Neural progenitor cell (in vitro differentiated cells): Measurements from ENCODE around the gene FOXL3. TPM values are rescaled to one million over a fixed set of nuclear protein-coding genes. Genes with fewer than 3 reads are reported as not detected.

Experiments
- DNase-seq: peaks from one replicate; pipeline ENCODE4 v3.0.0-alpha.2; 2016; ENCODE audit warnings: low spot score
- H2AFZ ChIP-seq: fragments of 200-600 bp; sonication (generic); replicated peaks from 2 replicates; pipeline ENCODE4 v1.6.1; 2016; ENCODE audit warnings: antibody characterized with exemption
- H3F3A ChIP-seq: fragments of 200-600 bp; sonication (generic); 2 replicates; pipeline ENCODE4 v1.6.1; 2016; ENCODE audit warnings: antibody characterized with exemption, low read depth
- H3K27ac ChIP-seq: fragments of 200-600 bp; sonication (generic); 2 replicates; pipeline ENCODE4 v1.5.1; 2016; ENCODE audit warnings: mild to moderate bottlenecking
- H3K27me3 ChIP-seq: fragments of 200-600 bp; sonication (generic); 2 replicates; pipeline ENCODE4 v1.6.1; 2016; ENCODE audit warnings: mild to moderate bottlenecking, moderate library complexity
- H3K36me3 ChIP-seq: fragments of 200-600 bp; sonication (generic); 2 replicates; pipeline ENCODE4 v1.5.1; 2016
- H3K4me1 ChIP-seq: fragments of 200-600 bp; sonication (generic); 2 replicates; pipeline ENCODE4 v1.6.1; 2016; ENCODE audit warnings: mixed run types
- H3K4me2 ChIP-seq: fragments of 200-600 bp; sonication (generic); 2 replicates; pipeline ENCODE4 v1.6.1; 2016
- H3K4me3 ChIP-seq: fragments of 200-600 bp; sonication (generic); 2 replicates; pipeline ENCODE4 v1.5.1; 2016
- H3K79me2 ChIP-seq: fragments of 200-600 bp; sonication (generic); 2 replicates; pipeline ENCODE4 v1.6.1; 2016; ENCODE audit warnings: low read depth
- H3K9ac ChIP-seq: fragments of 200-600 bp; sonication (generic); 2 replicates; pipeline ENCODE4 v1.6.1; 2016
- H3K9me3 ChIP-seq: fragments of 200-600 bp; sonication (generic); 2 replicates; pipeline ENCODE4 v1.5.1; 2016; ENCODE audit warnings: low read depth
- H4K20me1 ChIP-seq: fragments of 200-600 bp; sonication (generic); 2 replicates; pipeline ENCODE4 v1.6.1; 2016; ENCODE audit warnings: low read depth
- H3K27ac Mint-ChIP-seq: 3 replicates; pipeline ENCODE4 v1.8.0; 2021; ENCODE audit warnings: mixed read lengths
- H3K27me3 Mint-ChIP-seq: 2 replicates; pipeline ENCODE4 v1.8.0; 2022; ENCODE audit warnings: low read depth, mild to moderate bottlenecking, inconsistent platforms, moderate library complexity, mixed read lengths; ENCODE audit not compliant: insufficient read depth
- H3K36me3 Mint-ChIP-seq: 3 replicates; pipeline ENCODE4 v1.8.0; 2021; ENCODE audit warnings: mixed read lengths
- H3K4me1 Mint-ChIP-seq: 3 replicates; pipeline ENCODE4 v1.8.0; 2021; ENCODE audit warnings: mixed read lengths
- H3K4me3 Mint-ChIP-seq: 3 replicates; pipeline ENCODE4 v1.8.0; 2021; ENCODE audit warnings: mild to moderate bottlenecking, moderate library complexity, mixed read lengths
- H3K9me3 Mint-ChIP-seq: 3 replicates; pipeline ENCODE4 v1.8.0; 2020; ENCODE audit warnings: mixed read lengths
- CTCF ChIP-seq: fragments of 200-600 bp; sonication (generic); IDR thresholded peaks from 2 replicates; pipeline ENCODE4 v1.5.1; 2017; ENCODE audit warnings: antibody characterized with exemption, mild to moderate bottlenecking
- EZH2 ChIP-seq: fragments of 200-600 bp; sonication (generic); IDR thresholded peaks from 2 replicates; pipeline ENCODE4 v1.6.1; 2017; ENCODE audit warnings: antibody characterized with exemption, mild to moderate bottlenecking, moderate library complexity
- EZH2phosphoT487 ChIP-seq: fragments of 200-600 bp; sonication (generic); IDR thresholded peaks from 2 replicates; pipeline ENCODE4 v1.6.1; 2017; ENCODE audit warnings: antibody characterized with exemption
- total RNA-seq: library from RNA; depleted of rRNA; stranded (reverse); fragments of >200 nt; gene quantifications from 2 replicates; pipeline ENCODE4 v1.2.3, GENCODE V29; 2015; ENCODE audit warnings: low replicate concordance

FOXL3 gene
- total RNA-seq, 1 donor from 2014 or later, result not detected

DNA sequence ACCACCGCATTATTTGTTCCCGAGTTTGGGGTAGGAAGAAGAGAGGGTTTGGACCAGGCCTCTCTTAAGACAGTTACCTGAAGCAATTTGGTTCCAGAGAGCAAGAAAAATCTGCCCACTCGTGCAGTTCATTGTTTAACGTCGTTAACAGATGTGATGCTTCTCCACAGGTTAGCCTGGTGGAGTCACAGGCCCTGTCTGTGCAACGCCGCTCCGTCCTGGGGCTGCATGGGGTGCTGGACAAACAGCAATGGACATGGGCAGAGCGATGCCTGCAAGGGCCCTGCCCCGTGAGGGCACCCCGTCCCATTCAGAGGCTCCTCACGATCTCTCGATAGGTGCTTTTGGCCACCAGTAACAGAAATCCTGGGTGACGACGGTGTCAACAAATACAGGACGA is 9.7 kb downstream of the FOXL3 start:
- Histone ChIP-seq H3K4me2 (no peak overlapping the region), H3K27ac (no peak overlapping the region), H3K9ac (no peak overlapping the region), H4K20me1 (no peaks in the 10 kb centered on the region), H3K4me3 (no peak overlapping the region), H3K4me1 (no peaks in the 10 kb centered on the region), H2AFZ (no peak overlapping the region), H3K9me3 (no peaks in the 10 kb centered on the region), H3K36me3 (no peaks in the 10 kb centered on the region), H3F3A (no peaks in the 10 kb centered on the region), H3K27me3 (no peaks in the 10 kb centered on the region), H3K79me2 (no peaks in the 10 kb centered on the region)
- DNase-seq, result no peak
- TF ChIP-seq CTCF (no peak), EZH2phosphoT487 (no peak), EZH2 (no peak)
- Mint-ChIP-seq H3K4me1 (peaks cover 16% of the 10 kb centered on the region), H3K4me3 (no peak overlapping the region), H3K9me3 (peaks cover 3% of the 10 kb centered on the region), H3K27me3 (peaks cover 9% of the 10 kb centered on the region), H3K36me3 (no peaks in the 10 kb centered on the region), H3K27ac (no peak overlapping the region)

GRCh38 chr7:300048-300447 is 10.1 kb downstream of the FOXL3 start:
- no peak overlapping the region for H3K4me2 ChIP-seq
- no peaks in the 10 kb centered on the region for H3K36me3 Mint-ChIP-seq
- no peaks in the 10 kb centered on the region for H3K36me3 ChIP-seq
- no peak overlapping the region for H3K4me3 Mint-ChIP-seq
- no peak overlapping the region for H3K9ac ChIP-seq
- H3K27ac ChIP-seq, result no peak overlapping the region
- no peak overlapping the region for H3K4me3 ChIP-seq
- peaks cover 16% of the 10 kb centered on the region for H3K4me1 Mint-ChIP-seq
- H3F3A ChIP-seq, result no peaks in the 10 kb centered on the region
- peaks cover 3% of the 10 kb centered on the region for H3K9me3 Mint-ChIP-seq
- TF ChIP-seq EZH2, result no peak
- no peak for TF ChIP-seq EZH2phosphoT487
- no peak for TF ChIP-seq CTCF
- H3K4me1 ChIP-seq, result no peaks in the 10 kb centered on the region
- peaks cover 7% of the 10 kb centered on the region for H3K27me3 Mint-ChIP-seq
- no peaks in the 10 kb centered on the region for H3K9me3 ChIP-seq
- H3K27ac Mint-ChIP-seq, result no peak overlapping the region
- no peaks in the 10 kb centered on the region for H3K79me2 ChIP-seq
- H3K27me3 ChIP-seq, result no peaks in the 10 kb centered on the region
- no peaks in the 10 kb centered on the region for H4K20me1 ChIP-seq
- no peak for DNase-seq
- H2AFZ ChIP-seq, result no peak overlapping the region

DNA sequence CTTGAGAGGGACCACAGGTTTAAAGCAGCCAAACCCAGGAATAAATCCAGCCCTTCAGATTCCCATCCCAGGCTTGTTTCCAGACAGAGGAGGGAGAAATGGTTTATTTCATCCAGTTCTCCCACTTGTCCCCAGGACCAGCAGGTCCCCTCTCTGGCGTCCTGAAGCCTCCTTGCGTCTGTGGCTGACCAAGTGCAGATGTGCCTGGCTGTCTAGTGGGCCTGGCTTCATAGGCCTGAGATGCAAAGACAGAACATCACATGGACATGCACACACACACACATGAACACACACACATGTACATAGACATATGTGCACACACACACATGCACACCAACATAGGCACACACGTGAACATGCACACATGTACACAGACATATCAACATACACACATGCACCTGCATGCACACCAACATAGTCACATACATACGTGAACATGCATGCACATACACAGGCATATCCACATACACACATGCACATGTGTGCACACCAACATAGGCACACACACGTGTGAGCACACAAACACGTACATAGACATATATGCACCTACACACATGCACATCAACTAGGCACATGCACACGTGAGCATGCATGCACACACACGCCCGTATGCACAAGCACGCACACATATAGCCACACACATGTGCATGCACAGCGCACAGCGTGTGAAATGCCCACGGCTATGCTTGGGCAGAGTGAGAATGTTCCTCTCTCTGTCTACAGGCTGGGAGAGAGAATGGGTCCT is 10.7 kb downstream of the FOXL3 start:
- no peaks in the 10 kb centered on the region for H3K9me3 ChIP-seq
- H3K27me3 Mint-ChIP-seq, result peaks cover 10% of the 10 kb centered on the region
- H3K27me3 ChIP-seq, result no peaks in the 10 kb centered on the region
- no peak overlapping the region for H3K27ac ChIP-seq
- peak overlapping the region; percentile 50 for H3K27ac Mint-ChIP-seq
- H3K36me3 ChIP-seq, result no peaks in the 10 kb centered on the region
- no peak overlapping the region for H3K9ac ChIP-seq
- H3K36me3 Mint-ChIP-seq, result no peaks in the 10 kb centered on the region
- no peaks in the 10 kb centered on the region for H4K20me1 ChIP-seq
- no peak overlapping the region for H3K4me3 Mint-ChIP-seq
- no peak for TF ChIP-seq EZH2phosphoT487
- no peak for TF ChIP-seq EZH2
- TF ChIP-seq CTCF, result no peak
- H3K4me2 ChIP-seq, result no peak overlapping the region
- no peaks in the 10 kb centered on the region for H3K4me1 ChIP-seq
- peaks cover 16% of the 10 kb centered on the region for H3K4me1 Mint-ChIP-seq
- H2AFZ ChIP-seq, result no peak overlapping the region
- no peaks in the 10 kb centered on the region for H3F3A ChIP-seq
- no peak for DNase-seq
- H3K79me2 ChIP-seq, result no peaks in the 10 kb centered on the region
- H3K9me3 Mint-ChIP-seq, result peaks cover 3% of the 10 kb centered on the region
- no peak overlapping the region for H3K4me3 ChIP-seq
